NCI-H82 treated with DMSO at 0.1 percent for 48 hours (cell line): ENCODE results near the gene ARAF.
"Not testable (repeated sequence)": the region's sequence is repeated elsewhere in the genome, so short reads cannot be mapped to it uniquely, and the experiment has no call there.

ENCODE experiments used
- DNase-seq: peaks from one replicate; lab custom pipeline; 2025; ENCODE audit not compliant: unreplicated experiment; lab: John Stamatoyannopoulos, UW

Gene ARAF

GRCh38 chrX:47584714-47585113 is 23.7 kb downstream of the ARAF start:
- no peak for DNase-seq

GRCh38 chrX:47585273-47585672 is 24.3 kb downstream of the ARAF start:
- no peak for DNase-seq

- no peak for DNase-seq
These were observed 25.2 kb downstream of the ARAF start for GRCh38 chrX:47586043-47586787.

GRCh38 chrX:47587091-47587891 is 26.3 kb downstream of the ARAF start:
- no peak for DNase-seq

GRCh38 chrX:47587906-47588735 is 27.1 kb downstream of the ARAF start:
- no peak for DNase-seq

- no peak for DNase-seq
These were observed 30.0 kb downstream of the ARAF start for GRCh38 chrX:47590984-47591383.

GRCh38 chrX:47593522-47593921 is 32.5 kb downstream of the ARAF start:
- DNase-seq = no peak

GRCh38 chrX:47595716-47596251 is 34.8 kb downstream of the ARAF start:
- DNase-seq = no peak

- DNase-seq = no peak
These were observed 35.3 kb downstream of the ARAF start for GRCh38 chrX:47596256-47596655.

GRCh38 chrX:47597222-47597621 is 36.2 kb downstream of the ARAF start:
- DNase-seq = no peak

GRCh38 chrX:47603125-47603524 is 42.1 kb downstream of the ARAF start:
- DNase-seq = not testable (repeated sequence)

- no peak for DNase-seq
These were observed 44.0 kb downstream of the ARAF start for GRCh38 chrX:47605024-47605423.

GRCh38 chrX:47607091-47607490 is 46.1 kb downstream of the ARAF start:
- no peak for DNase-seq

GRCh38 chrX:47608130-47608810 is 47.3 kb downstream of the ARAF start:
- DNase-seq = no peak

- DNase-seq = no peak
These were observed 49.5 kb downstream of the ARAF start for GRCh38 chrX:47610511-47610910.

- no peak for DNase-seq
These were observed 50.5 kb downstream of the ARAF start for GRCh38 chrX:47611489-47611888.

- no peak for DNase-seq
These were observed 50.9 kb downstream of the ARAF start for GRCh38 chrX:47611926-47612325.

- no peak for DNase-seq
These were observed 51.4 kb downstream of the ARAF start for GRCh38 chrX:47612418-47612817.

- DNase-seq = no peak
These were observed 52.1 kb downstream of the ARAF start for GRCh38 chrX:47613082-47613481.

- no peak for DNase-seq
These were observed 53.6 kb downstream of the ARAF start for GRCh38 chrX:47614618-47615017.
